OCI-LY3 (cell line): ENCODE data around the gene RFX2.
"Not testable (repeated sequence)": the region's sequence is repeated elsewhere in the genome, so short reads cannot be mapped to it uniquely, and the experiment has no call there.

Experiments used
- H2AFZ ChIP-seq: fragments of 200-600, 300-600 bp; shearing (Covaris generic); 2 replicates; pipeline ENCODE4 v1.6.0; 2014; ENCODE audit warnings: antibody characterized with exemption, low read depth, low read length
- H3K27ac ChIP-seq: fragments of 200-600, 300-600 bp; sonication (generic); 2 replicates; pipeline ENCODE4 v1.5.1; 2014; ENCODE audit warnings: mild to moderate bottlenecking, low read length, moderate library complexity, mixed read lengths
- H3K27me3 ChIP-seq: fragments of 200-600, 300-600 bp; sonication (generic); 2 replicates; pipeline ENCODE4 v1.6.1; 2014; ENCODE audit warnings: low read depth, low read length, mixed read lengths
- H3K36me3 ChIP-seq: fragments of 200-600, 300-600 bp; sonication (generic); replicated peaks from 2 replicates; pipeline ENCODE3; 2014; ENCODE audit warnings: low read depth, low read length, mixed read lengths
- H3K4me1 ChIP-seq: fragments of 300-600, 200-600 bp; sonication (generic); 2 replicates; pipeline ENCODE4 v1.6.1; 2014; ENCODE audit warnings: low read length, mixed read lengths
- H3K4me2 ChIP-seq: fragments of 200-600, 300-600 bp; sonication (generic); 2 replicates; pipeline ENCODE4 v1.6.1; 2014; ENCODE audit warnings: low read length, mixed read lengths
- H3K4me3 ChIP-seq: fragments of 300-600, 200-600 bp; sonication (generic); 2 replicates; pipeline ENCODE4 v1.5.1; 2014; ENCODE audit warnings: antibody characterized with exemption, mild to moderate bottlenecking, low read length, moderate library complexity
- H3K79me2 ChIP-seq: fragments of 300-600, 200-600 bp; shearing (Covaris generic); 2 replicates; pipeline ENCODE4 v1.6.1; 2014; ENCODE audit warnings: mild to moderate bottlenecking, low read length, mixed read lengths
- H3K9ac ChIP-seq: fragments of 300-600, 200-600 bp; shearing (Covaris generic); 2 replicates; pipeline ENCODE4 v1.6.0; 2014; ENCODE audit warnings: mild to moderate bottlenecking, low read length, moderate library complexity
- H3K9me3 ChIP-seq: fragments of 200-600, 300-600 bp; shearing (Covaris generic); 2 replicates; pipeline ENCODE4 v1.6.1; 2014; ENCODE audit warnings: low read length, mixed read lengths; ENCODE audit not compliant: insufficient read depth
- H4K20me1 ChIP-seq: fragments of 200-600, 300-600 bp; sonication (generic); 2 replicates; pipeline ENCODE4 v1.6.1; 2016; ENCODE audit warnings: low read length, mixed read lengths; ENCODE audit not compliant: insufficient read depth
- EZH2phosphoT487 ChIP-seq: fragments of 200-600 bp; shearing (Covaris generic); IDR thresholded peaks from 2 replicates; pipeline ENCODE4 v1.6.1; 2018; ENCODE audit warnings: antibody characterized with exemption, mixed run types, low read depth
- TF ChIP-seq, protein P1 (sequence below): fragments of 200-600, 300-600 bp; sonication (generic); IDR thresholded peaks from 2 replicates; pipeline ENCODE4 v1.5.1; 2014; ENCODE audit warnings: antibody characterized with exemption, low read length, low read depth

Gene RFX2

DNA sequence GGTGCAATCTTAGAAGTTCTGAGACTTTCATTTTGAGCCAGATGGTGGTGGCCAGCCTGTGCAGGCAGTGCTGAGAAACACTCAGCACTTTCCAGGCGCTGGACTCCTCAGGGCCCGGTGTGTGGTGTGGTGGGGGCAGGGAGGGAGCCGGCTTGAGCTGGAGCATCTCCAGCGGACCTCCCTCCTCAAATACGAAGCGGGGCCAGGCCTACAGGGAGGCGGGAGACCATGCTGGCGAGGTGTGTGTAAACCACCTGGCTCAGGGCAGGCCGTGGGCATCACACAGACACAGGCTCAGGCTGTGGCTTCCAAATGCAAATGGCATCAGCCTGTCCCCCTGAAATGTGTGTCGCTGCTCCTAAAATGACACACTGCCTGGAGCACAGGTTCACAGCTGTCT is 99.1 kb downstream of the RFX2 start:
- H4K20me1 ChIP-seq: no peaks in the 10 kb centered on the region
- no peaks in the 10 kb centered on the region for H3K79me2 ChIP-seq
- H3K9ac ChIP-seq: no peak overlapping the region
- no peak overlapping the region for H3K4me2 ChIP-seq
- H3K36me3 ChIP-seq: no peaks in the 10 kb centered on the region
- no peak for TF ChIP-seq EZH2phosphoT487
- TF ChIP-seq, protein P1, sequence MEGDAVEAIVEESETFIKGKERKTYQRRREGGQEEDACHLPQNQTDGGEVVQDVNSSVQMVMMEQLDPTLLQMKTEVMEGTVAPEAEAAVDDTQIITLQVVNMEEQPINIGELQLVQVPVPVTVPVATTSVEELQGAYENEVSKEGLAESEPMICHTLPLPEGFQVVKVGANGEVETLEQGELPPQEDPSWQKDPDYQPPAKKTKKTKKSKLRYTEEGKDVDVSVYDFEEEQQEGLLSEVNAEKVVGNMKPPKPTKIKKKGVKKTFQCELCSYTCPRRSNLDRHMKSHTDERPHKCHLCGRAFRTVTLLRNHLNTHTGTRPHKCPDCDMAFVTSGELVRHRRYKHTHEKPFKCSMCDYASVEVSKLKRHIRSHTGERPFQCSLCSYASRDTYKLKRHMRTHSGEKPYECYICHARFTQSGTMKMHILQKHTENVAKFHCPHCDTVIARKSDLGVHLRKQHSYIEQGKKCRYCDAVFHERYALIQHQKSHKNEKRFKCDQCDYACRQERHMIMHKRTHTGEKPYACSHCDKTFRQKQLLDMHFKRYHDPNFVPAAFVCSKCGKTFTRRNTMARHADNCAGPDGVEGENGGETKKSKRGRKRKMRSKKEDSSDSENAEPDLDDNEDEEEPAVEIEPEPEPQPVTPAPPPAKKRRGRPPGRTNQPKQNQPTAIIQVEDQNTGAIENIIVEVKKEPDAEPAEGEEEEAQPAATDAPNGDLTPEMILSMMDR: no peak
- H3K9me3 ChIP-seq: no peaks in the 10 kb centered on the region
- no peaks in the 10 kb centered on the region for H3K27me3 ChIP-seq
- no peak overlapping the region for H2AFZ ChIP-seq
- H3K4me1 ChIP-seq: no peaks in the 10 kb centered on the region
- H3K4me3 ChIP-seq: no peak overlapping the region
- no peak overlapping the region for H3K27ac ChIP-seq

DNA sequence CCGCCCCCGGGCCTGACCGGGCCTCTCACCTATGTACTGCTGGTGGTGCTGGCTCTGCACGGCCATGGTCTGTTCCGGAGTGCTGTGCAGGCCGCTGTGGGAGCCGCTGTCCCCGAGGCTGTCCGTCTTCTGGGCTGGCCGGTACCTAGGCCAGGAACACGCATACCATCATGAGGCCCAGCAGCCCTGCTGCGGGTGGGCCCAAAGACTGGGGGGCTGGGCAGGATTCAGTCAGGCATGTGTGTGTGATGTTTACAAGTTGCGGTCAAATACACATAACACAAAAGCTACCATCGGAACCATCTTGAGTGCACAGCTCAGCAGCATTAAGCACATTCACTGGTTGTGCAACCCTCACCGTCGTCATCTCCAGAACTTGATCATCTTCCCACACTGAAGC is 100.2 kb downstream of the RFX2 start:
- no peak overlapping the region for H3K9ac ChIP-seq
- H3K79me2 ChIP-seq: no peaks in the 10 kb centered on the region
- no peaks in the 10 kb centered on the region for H3K4me1 ChIP-seq
- TF ChIP-seq, protein P1: no peak
- no peak for TF ChIP-seq EZH2phosphoT487
- H2AFZ ChIP-seq: no peak overlapping the region
- no peaks in the 10 kb centered on the region for H3K27me3 ChIP-seq
- no peak overlapping the region for H3K4me3 ChIP-seq
- H3K27ac ChIP-seq: no peak overlapping the region
- no peak overlapping the region for H3K4me2 ChIP-seq
- no peaks in the 10 kb centered on the region for H4K20me1 ChIP-seq
- H3K9me3 ChIP-seq: no peaks in the 10 kb centered on the region
- H3K36me3 ChIP-seq: no peaks in the 10 kb centered on the region

DNA sequence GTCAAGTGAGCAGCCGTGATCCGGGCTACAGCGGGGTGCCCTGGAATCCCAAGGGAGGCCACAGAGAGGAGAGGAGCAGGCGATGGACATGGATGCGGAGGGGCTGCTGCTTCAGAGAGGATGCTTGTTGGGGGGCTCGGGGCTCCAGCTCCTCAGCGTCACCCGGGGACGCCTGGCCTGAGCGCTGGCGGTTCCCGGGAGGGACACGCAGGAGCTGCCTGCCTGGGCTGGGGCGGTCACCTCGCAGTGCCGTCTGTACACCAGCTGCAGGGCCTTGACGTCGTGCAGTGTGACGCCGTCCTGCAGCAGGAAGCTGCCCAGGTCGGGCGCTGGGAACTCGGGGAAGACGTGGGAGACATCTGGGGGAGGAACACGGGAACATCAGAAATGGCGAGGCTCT is 102.4 kb downstream of the RFX2 start:
- no peaks in the 10 kb centered on the region for H3K36me3 ChIP-seq
- no peaks in the 10 kb centered on the region for H3K27me3 ChIP-seq
- no peak overlapping the region for H3K27ac ChIP-seq
- no peaks in the 10 kb centered on the region for H3K9me3 ChIP-seq
- H4K20me1 ChIP-seq: no peaks in the 10 kb centered on the region
- no peaks in the 10 kb centered on the region for H3K79me2 ChIP-seq
- H3K4me3 ChIP-seq: no peak overlapping the region
- no peak for TF ChIP-seq EZH2phosphoT487
- TF ChIP-seq, protein P1: no peak
- no peak overlapping the region for H3K9ac ChIP-seq
- H2AFZ ChIP-seq: no peak overlapping the region
- H3K4me1 ChIP-seq: no peaks in the 10 kb centered on the region
- H3K4me2 ChIP-seq: no peak overlapping the region

DNA sequence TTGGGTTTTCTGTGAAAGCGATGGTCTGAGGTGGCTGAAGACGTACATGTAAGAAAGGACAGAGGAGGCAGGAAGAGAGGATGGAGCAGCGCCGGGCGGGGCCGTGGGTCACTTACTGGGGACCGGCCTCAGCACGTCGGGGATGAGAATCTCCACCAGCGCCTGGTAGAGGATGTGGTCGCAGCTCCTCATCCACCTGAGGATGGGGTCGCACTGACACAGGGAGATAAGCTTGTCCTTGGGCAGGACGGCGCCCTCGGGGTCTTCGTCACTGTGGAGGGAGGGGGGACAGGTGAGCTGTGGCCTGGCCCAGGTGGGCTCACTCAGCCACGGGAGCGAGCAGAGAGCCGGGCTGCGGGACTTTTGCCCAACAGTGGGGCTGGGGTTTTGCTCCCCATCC is 103.4 kb downstream of the RFX2 start:
- TF ChIP-seq EZH2phosphoT487: no peak
- TF ChIP-seq, protein P1: no peak
- Histone ChIP-seq H3K27me3 (no peaks in the 10 kb centered on the region), H3K79me2 (no peaks in the 10 kb centered on the region)

DNA sequence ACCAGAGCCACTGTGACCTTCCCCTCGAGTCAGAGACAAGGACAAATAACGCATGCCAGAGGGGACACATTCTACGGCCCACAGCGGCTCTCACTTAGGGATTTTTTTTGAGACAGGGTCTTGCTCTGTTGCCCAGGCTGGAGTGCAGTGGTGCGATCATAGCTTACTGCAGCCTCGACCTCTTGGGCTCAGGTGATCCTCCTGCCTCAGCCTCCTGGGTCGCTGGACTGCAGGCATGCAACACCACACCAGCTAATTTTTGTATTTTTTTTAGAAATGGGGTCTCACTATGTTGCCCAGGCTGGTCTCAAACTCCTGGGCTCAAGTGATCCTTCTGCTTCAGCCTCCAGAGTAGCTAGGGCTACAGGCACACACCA is 104.2 kb downstream of the RFX2 start:
- H2AFZ ChIP-seq, H3K4me3 ChIP-seq, H3K9me3 ChIP-seq, H3K27ac ChIP-seq, H3K36me3 ChIP-seq, H3K9ac ChIP-seq, H3K4me2 ChIP-seq, H4K20me1 ChIP-seq, H3K4me1 ChIP-seq, H3K27me3 ChIP-seq, H3K79me2 ChIP-seq: not testable (repeated sequence)

More for the DNA sequence above, 103.4 kb downstream of the RFX2 start:
- no peaks in the 10 kb centered on the region for H3K4me1 ChIP-seq
- H3K9ac ChIP-seq: no peak overlapping the region
- no peaks in the 10 kb centered on the region for H4K20me1 ChIP-seq
- no peaks in the 10 kb centered on the region for H3K36me3 ChIP-seq
- no peak overlapping the region for H2AFZ ChIP-seq
- no peaks in the 10 kb centered on the region for H3K9me3 ChIP-seq
- no peak overlapping the region for H3K4me3 ChIP-seq
- H3K27ac ChIP-seq: no peak overlapping the region
- H3K4me2 ChIP-seq: no peak overlapping the region
